ENCODE results near the gene LENG8. TPM values are rescaled to one million over a fixed set of nuclear protein-coding genes. Genes with fewer than 3 reads are reported as not detected.

Gene LENG8
- total RNA-seq, 1 experiment from 2014 or later: 55.5 TPM

DNA sequence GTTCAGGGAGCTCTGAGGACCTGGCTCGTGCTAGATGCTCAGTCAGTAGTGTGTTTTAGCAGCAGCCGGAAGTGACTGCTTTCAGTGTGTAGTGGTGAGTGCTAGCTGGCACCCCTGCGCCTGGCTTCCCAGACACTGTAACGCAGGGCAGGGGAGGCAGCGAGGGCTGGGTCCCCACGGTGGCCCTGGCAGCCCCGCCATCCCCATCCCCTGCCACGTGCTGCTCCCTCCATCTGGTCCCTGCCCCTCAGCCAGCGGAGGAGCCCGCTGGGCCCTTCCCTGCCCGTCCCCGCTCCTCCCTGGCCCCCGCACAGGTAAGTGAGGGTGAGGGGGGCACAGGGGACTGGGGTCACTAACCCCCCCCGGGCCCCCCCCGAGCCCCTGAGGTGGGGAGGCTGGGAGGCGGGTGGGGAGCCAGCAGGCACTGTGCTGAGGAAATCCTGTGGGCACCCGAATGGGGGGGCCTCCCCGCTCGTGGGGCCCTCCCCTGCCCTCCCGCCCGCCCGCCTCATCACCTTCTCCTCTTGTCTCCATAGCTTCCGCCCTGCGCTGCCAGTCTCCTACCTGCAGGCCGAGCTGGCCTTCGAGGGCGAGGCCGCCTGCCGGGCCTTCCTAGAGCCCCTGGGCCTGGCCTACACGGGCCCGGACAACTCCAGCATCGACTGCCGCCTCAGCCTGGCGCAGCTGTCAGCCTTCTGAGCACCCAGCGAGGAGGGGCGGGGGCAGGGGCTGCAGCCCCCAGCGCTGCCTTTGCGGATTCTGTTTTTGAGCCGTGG lies 11.4 kb downstream of the LENG8 start:
- no peak for DNase-seq
- no TSS peak for BruUV-seq (replicated peaks)
- no peak for ATAC-seq
- POLR2A ChIA-PET (ENCODE audit: unreplicated experiment): no interaction called here
- intact Hi-C loops (cut with micrococcal nuclease): no loop called here
- Histone ChIP-seq H4K20me1 (ENCODE audit: low read length) (peaks cover 24% of the 10 kb centered on the region), H3K36me3 (ENCODE audit: low read depth, low read length) (peaks cover 53% of the 10 kb centered on the region), H3K4me1 (ENCODE audit: insufficient read depth, low read length) (peaks cover 16% of the 10 kb centered on the region), H3K79me2 (ENCODE audit: low read length) (peaks cover 58% of the 10 kb centered on the region), H3K9ac (ENCODE audit: low read length) (no peak overlapping the region), H3K27ac (ENCODE audit: low read length) (no peak overlapping the region), H3F3A (ENCODE audit: low read length, unreplicated experiment) (no peaks in the 10 kb centered on the region), H3K27me3 (ENCODE audit: low read length) (no peaks in the 10 kb centered on the region), H3K9me3 (ENCODE audit: low read length) (no peaks in the 10 kb centered on the region), H3K4me3 (ENCODE audit: low read length) (no peak overlapping the region), H3K9me2 (replicated peaks; ENCODE audit: low read length) (no peaks in the 10 kb centered on the region), H3K4me2 (ENCODE audit: low read length) (no peak overlapping the region), H2AFZ (ENCODE audit: low read length) (no peak overlapping the region)
- TF ChIP-seq EZH2phosphoT487 (IDR thresholded peaks at IDR 0.05; ENCODE audit: borderline replicate concordance, low read length) (no peak), EZH2 (IDR thresholded peaks at IDR 0.05; ENCODE audit: low read length, unreplicated experiment) (no peak)
- TF ChIP-seq, protein P1, sequence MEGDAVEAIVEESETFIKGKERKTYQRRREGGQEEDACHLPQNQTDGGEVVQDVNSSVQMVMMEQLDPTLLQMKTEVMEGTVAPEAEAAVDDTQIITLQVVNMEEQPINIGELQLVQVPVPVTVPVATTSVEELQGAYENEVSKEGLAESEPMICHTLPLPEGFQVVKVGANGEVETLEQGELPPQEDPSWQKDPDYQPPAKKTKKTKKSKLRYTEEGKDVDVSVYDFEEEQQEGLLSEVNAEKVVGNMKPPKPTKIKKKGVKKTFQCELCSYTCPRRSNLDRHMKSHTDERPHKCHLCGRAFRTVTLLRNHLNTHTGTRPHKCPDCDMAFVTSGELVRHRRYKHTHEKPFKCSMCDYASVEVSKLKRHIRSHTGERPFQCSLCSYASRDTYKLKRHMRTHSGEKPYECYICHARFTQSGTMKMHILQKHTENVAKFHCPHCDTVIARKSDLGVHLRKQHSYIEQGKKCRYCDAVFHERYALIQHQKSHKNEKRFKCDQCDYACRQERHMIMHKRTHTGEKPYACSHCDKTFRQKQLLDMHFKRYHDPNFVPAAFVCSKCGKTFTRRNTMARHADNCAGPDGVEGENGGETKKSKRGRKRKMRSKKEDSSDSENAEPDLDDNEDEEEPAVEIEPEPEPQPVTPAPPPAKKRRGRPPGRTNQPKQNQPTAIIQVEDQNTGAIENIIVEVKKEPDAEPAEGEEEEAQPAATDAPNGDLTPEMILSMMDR (conservative IDR thresholded peaks at IDR 0.05; ENCODE audit: low read depth, low read length): no peak
- CTCF ChIA-PET: no interaction called here

DNA sequence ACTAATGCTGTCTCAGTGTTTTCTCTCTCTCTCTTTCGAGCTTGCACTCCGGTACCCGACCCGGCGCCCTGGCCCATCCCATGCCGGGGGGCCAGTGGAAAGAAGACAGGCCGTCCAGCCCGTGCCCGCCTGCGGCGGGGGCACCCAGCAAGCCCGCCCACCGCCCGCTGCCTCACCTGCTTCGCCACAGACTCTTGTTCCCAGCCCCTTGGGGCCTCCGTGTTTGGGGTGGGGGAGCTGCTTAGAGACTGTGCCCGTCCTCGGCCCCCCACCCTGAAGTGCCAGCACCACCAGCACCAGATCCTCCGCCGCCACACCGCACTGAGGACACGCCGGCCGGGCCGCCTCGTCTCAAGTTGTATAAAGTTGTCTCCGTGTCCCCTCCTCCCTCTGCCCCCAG lies 12.2 kb downstream of the LENG8 start:
- BruUV-seq (replicated peaks): no TSS peak
- Histone ChIP-seq H4K20me1 (ENCODE audit: low read length) (peaks cover 24% of the 10 kb centered on the region), H3K27ac (ENCODE audit: low read length) (no peak overlapping the region), H3K79me2 (ENCODE audit: low read length) (peaks cover 58% of the 10 kb centered on the region), H3K9me2 (replicated peaks; ENCODE audit: low read length) (no peaks in the 10 kb centered on the region), H3K36me3 (ENCODE audit: low read depth, low read length) (peaks cover 45% of the 10 kb centered on the region), H3K4me2 (ENCODE audit: low read length) (no peak overlapping the region), H2AFZ (ENCODE audit: low read length) (no peak overlapping the region), H3K4me1 (ENCODE audit: insufficient read depth, low read length) (peaks cover 16% of the 10 kb centered on the region), H3K4me3 (ENCODE audit: low read length) (no peak overlapping the region), H3K27me3 (ENCODE audit: low read length) (no peaks in the 10 kb centered on the region), H3K9me3 (ENCODE audit: low read length) (no peaks in the 10 kb centered on the region), H3K9ac (ENCODE audit: low read length) (no peak overlapping the region), H3F3A (ENCODE audit: low read length, unreplicated experiment) (no peaks in the 10 kb centered on the region)
- TF ChIP-seq EZH2 (IDR thresholded peaks at IDR 0.05; ENCODE audit: low read length, unreplicated experiment): no peak
- TF ChIP-seq, protein P1 (conservative IDR thresholded peaks at IDR 0.05; ENCODE audit: low read depth, low read length): no peak
- ChIA-PET CTCF (interaction anchor here (0.6 kb wide), 1 partner anchor 31 kb away, joined by 7 read pairs; no protein-coding TSS in a partner anchor), POLR2A (ENCODE audit: unreplicated experiment) (no interaction called here)
- intact Hi-C loops (cut with micrococcal nuclease): no loop called here
- ATAC-seq (no peak), DNase-seq (no peak)

DNA sequence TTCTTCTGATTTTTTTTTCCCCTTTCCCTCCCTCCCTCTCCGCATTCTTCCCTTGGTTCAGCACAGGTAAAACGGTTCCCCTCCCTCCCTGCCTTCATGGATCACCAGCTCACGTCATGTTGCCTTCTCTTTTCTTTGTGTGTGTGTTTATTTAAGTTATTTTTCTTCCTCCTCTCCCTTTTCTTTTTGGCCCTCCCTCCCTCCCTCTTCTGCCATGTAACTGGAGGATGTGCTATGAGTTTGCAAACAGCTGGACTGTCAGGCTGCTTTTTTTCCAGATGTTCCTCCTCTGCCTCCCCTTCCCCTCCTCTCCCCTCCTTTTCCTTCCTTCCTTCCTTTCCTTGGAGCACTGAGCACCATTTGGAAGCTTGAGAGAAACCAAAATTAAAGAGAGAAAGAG lies 12.6 kb downstream of the LENG8 start:
- peaks cover 16% of the 10 kb centered on the region for H3K4me1 ChIP-seq (ENCODE audit: insufficient read depth, low read length)
- no peak for DNase-seq
- peaks cover 41% of the 10 kb centered on the region for H3K36me3 ChIP-seq (ENCODE audit: low read depth, low read length)
- H3K9ac ChIP-seq (ENCODE audit: low read length): no peak overlapping the region
- H3K27me3 ChIP-seq (ENCODE audit: low read length): no peaks in the 10 kb centered on the region
- H3K9me2 ChIP-seq (replicated peaks; ENCODE audit: low read length): no peaks in the 10 kb centered on the region
- ChIA-PET CTCF (interaction anchor here (0.6 kb wide), 1 partner anchor 31 kb away, joined by 7 read pairs; no protein-coding TSS in a partner anchor), POLR2A (ENCODE audit: unreplicated experiment) (interaction anchor here (0.6 kb wide), 2 partner anchors 11 to 1760 kb away, joined by 4 to 9 read pairs; no protein-coding TSS in a partner anchor)
- intact Hi-C loops (cut with micrococcal nuclease): loop anchor here (2.0 kb wide), 2 partner anchors 13 to 31 kb away; partner anchors contain the start of gene LENG8
- peak overlapping the region; percentile 91 for H3K4me2 ChIP-seq (ENCODE audit: low read length)
- no peaks in the 10 kb centered on the region for H3F3A ChIP-seq (ENCODE audit: low read length, unreplicated experiment)
- H3K27ac ChIP-seq (ENCODE audit: low read length): no peak overlapping the region
- no peak for TF ChIP-seq EZH2phosphoT487 (IDR thresholded peaks at IDR 0.05; ENCODE audit: borderline replicate concordance, low read length)
- TF ChIP-seq EZH2 (IDR thresholded peaks at IDR 0.05; ENCODE audit: low read length, unreplicated experiment): no peak
- TF ChIP-seq, protein P1 (conservative IDR thresholded peaks at IDR 0.05; ENCODE audit: low read depth, low read length): no peak
- H3K79me2 ChIP-seq (ENCODE audit: low read length): peaks cover 57% of the 10 kb centered on the region
- peaks cover 22% of the 10 kb centered on the region for H4K20me1 ChIP-seq (ENCODE audit: low read length)
- no peak for ATAC-seq
- no peaks in the 10 kb centered on the region for H3K9me3 ChIP-seq (ENCODE audit: low read length)
- peak overlapping the region; percentile 75 for H3K4me3 ChIP-seq (ENCODE audit: low read length)
- H2AFZ ChIP-seq (ENCODE audit: low read length): no peak overlapping the region
- BruUV-seq (replicated peaks): no TSS peak

Measured in PC-3 (cell line).